HCT116 (cell line): Measurements from ENCODE around the gene ZNF335. TPM values are rescaled to one million over a fixed set of nuclear protein-coding genes. Genes with fewer than 3 reads are reported as not detected.

ENCODE experiments used
- ATAC-seq: fragments of 200-7000 bp; cut with Tn5 transposase; 2 replicates; pipeline ENCODE4 v1.9.1; 2020; ENCODE audit warnings: mild to moderate bottlenecking, moderate library complexity
- BruUV-seq: library from RNA; stranded (reverse); fragments of 400-500 nt; replicated peaks from 2 replicates; lab custom pipeline; 2021; lab: Mats Ljungman, UMichigan
- CTCF ChIA-PET: fragments of 300-600 bp; sonication (Branson Sonifier 250); formaldehyde crosslinking; loops from one replicate; lab custom pipeline; 2021; ENCODE audit warnings: antibody characterized with exemption; lab: Charles Lee
- POLR2A ChIA-PET: fragments of 300-600, 350-600 bp; sonication (Branson Sonifier 250); formaldehyde crosslinking; loops from one replicate; lab custom pipeline; 2021; ENCODE audit warnings: antibody characterized with exemption; lab: Charles Lee
- RAD21 ChIA-PET, 2 experiments: fragments of 300-600 bp; sonication (Branson Sonifier 250); formaldehyde crosslinking; loops; one replicate each; lab custom pipeline; 2023; ENCODE audit warnings: low total read pairs in 2 of 2; ENCODE audit not compliant: uncharacterized antibody in 2 of 2, unreplicated experiment in 2 of 2, low non-redundant PET in 1 of 2; lab: Charles Lee
- DNase-seq: peaks from one replicate; pipeline ENCODE4 v3.0.0-alpha.2; 2010; ENCODE audit warnings: low read depth, low spot score
- H2AFZ ChIP-seq: fragments of 200-600 bp; shearing (Covaris generic), sonication (generic); 2 replicates; pipeline ENCODE4 v1.6.1; 2017; ENCODE audit warnings: low read depth, mixed run types, mixed read lengths, antibody characterized with exemption, low read length; ENCODE audit not compliant: poor library complexity, severe bottlenecking
- H3K27ac ChIP-seq: 2 replicates; pipeline ENCODE4 v1.5.1; 2012; ENCODE audit warnings: low read depth, low read length
- H3K27me3 ChIP-seq: fragments of 200-600 bp; sonication (generic); 2 replicates; pipeline ENCODE4 v1.6.1; 2016; ENCODE audit warnings: mixed run types, low read length, mixed read lengths; ENCODE audit not compliant: insufficient read depth
- H3K36me3 ChIP-seq, 2 experiments: fragments of 200-500 bp in 1 of 2; fragments of 200-600 bp in 1 of 2; sonication (Bioruptor generic) in 1 of 2; sonication (generic) in 1 of 2; 2 replicates each; pipeline versions ENCODE4 v1.5.1 to v1.6.1; 2014 to 2016; ENCODE audit warnings: low read length in 2 of 2, inconsistent platforms in 1 of 2, mixed read lengths in 1 of 2, mixed run types in 1 of 2; ENCODE audit not compliant: insufficient read depth in 2 of 2, control insufficient read depth in 1 of 2
- H3K4me1 ChIP-seq, 2 experiments: fragments of 200-600 bp in 1 of 2; sonication (generic) in 1 of 2; 2 replicates each; pipeline versions ENCODE4 v1.5.1 to v1.6.1; 2012 to 2017; ENCODE audit warnings: low read length in 2 of 2, inconsistent platforms in 1 of 2, mild to moderate bottlenecking in 1 of 2, mixed read lengths in 1 of 2, mixed run types in 1 of 2, moderate library complexity in 1 of 2; ENCODE audit not compliant: insufficient read depth in 2 of 2, control insufficient read depth in 1 of 2
- H3K4me2 ChIP-seq: fragments of 200-600 bp; sonication (generic); 2 replicates; pipeline ENCODE4 v1.6.1; 2017; ENCODE audit warnings: mixed run types, low read length, mixed read lengths
- H3K4me3 ChIP-seq, 2 experiments: fragments of 200-600 bp in 1 of 2; sonication (generic) in 1 of 2; replicated peaks in 1 of 2; 2 replicates each; pipeline ENCODE4 v1.5.1; 2011 to 2016; ENCODE audit warnings: low read length in 2 of 2, control low read depth in 1 of 2, low read depth in 1 of 2, mild to moderate bottlenecking in 1 of 2, mixed read lengths in 1 of 2, mixed run types in 1 of 2
- H3K79me2 ChIP-seq: fragments of 200-600 bp; sonication (generic); 2 replicates; pipeline ENCODE4 v1.6.1; 2017; ENCODE audit warnings: mild to moderate bottlenecking, mixed run types, low read length, moderate library complexity, mixed read lengths; ENCODE audit not compliant: insufficient read depth
- H3K9ac ChIP-seq: fragments of 200-600 bp; sonication (generic); 2 replicates; pipeline ENCODE4 v1.6.1; 2016; ENCODE audit warnings: low read length, mixed read lengths
- H3K9me2 ChIP-seq: fragments of 200-600 bp; sonication (generic), shearing (Covaris generic); 2 replicates; pipeline ENCODE4 v1.6.1; 2017; ENCODE audit warnings: mixed run types, mild to moderate bottlenecking, moderate library complexity; ENCODE audit not compliant: insufficient read depth
- H3K9me3 ChIP-seq, 2 experiments: fragments of 200-500 bp in 1 of 2; fragments of 200-600 bp in 1 of 2; sonication (Bioruptor generic) in 1 of 2; sonication (generic) in 1 of 2; 2 replicates each; pipeline ENCODE4 v1.6.1; 2014 to 2017; ENCODE audit warnings: low read length in 2 of 2, mixed read lengths in 2 of 2, inconsistent platforms in 1 of 2, low read depth in 1 of 2, mild to moderate bottlenecking in 1 of 2, mixed run types in 1 of 2, moderate library complexity in 1 of 2; ENCODE audit not compliant: control insufficient read depth in 1 of 2, insufficient read depth in 1 of 2
- H4K20me1 ChIP-seq: fragments of 200-600 bp; sonication (generic), shearing (Covaris generic); 2 replicates; pipeline ENCODE4 v1.6.1; 2017; ENCODE audit warnings: mixed run types, mild to moderate bottlenecking, moderate library complexity; ENCODE audit not compliant: insufficient read depth
- CEBPB ChIP-seq: IDR thresholded peaks from 2 replicates; pipeline ENCODE4 v1.6.1; 2012; ENCODE audit warnings: low read depth
- EGR1 ChIP-seq: IDR thresholded peaks from 2 replicates; pipeline ENCODE4 v1.6.1; 2012; ENCODE audit warnings: low read depth
- EZH2 ChIP-seq: fragments of 200-600 bp; sonication (generic); IDR thresholded peaks from 2 replicates; pipeline ENCODE4 v1.6.1; 2017; ENCODE audit warnings: antibody characterized with exemption, mixed run types
- MAX ChIP-seq: IDR thresholded peaks from 2 replicates; pipeline ENCODE4 v1.6.1; 2012
- POLR2A ChIP-seq: IDR thresholded peaks from 2 replicates; pipeline ENCODE4 v1.7.0; 2011; ENCODE audit warnings: borderline replicate concordance; ENCODE audit not compliant: insufficient read depth, insufficient read length; ENCODE audit errors: extremely low read depth
- RAD21 ChIP-seq: IDR thresholded peaks from 2 replicates; pipeline ENCODE4 v1.6.1; 2012; ENCODE audit warnings: low read depth, mild to moderate bottlenecking
- SIN3A ChIP-seq: IDR thresholded peaks from 2 replicates; pipeline ENCODE4 v1.6.1; 2012; ENCODE audit warnings: low read depth
- SP1 ChIP-seq: IDR thresholded peaks from 2 replicates; pipeline ENCODE4 v1.6.1; 2012; ENCODE audit warnings: low read depth
- SRF ChIP-seq: IDR thresholded peaks from 2 replicates; pipeline ENCODE4 v1.6.1; 2012; ENCODE audit warnings: low read depth
- TCF7L2 ChIP-seq: IDR thresholded peaks from 2 replicates; pipeline ENCODE4 v1.7.0; 2011; ENCODE audit warnings: borderline replicate concordance, inconsistent platforms; ENCODE audit not compliant: insufficient read depth, insufficient read length; ENCODE audit errors: extremely low read depth
- ZBTB33 ChIP-seq: IDR thresholded peaks from 2 replicates; pipeline ENCODE4 v1.6.1; 2011; ENCODE audit warnings: mild to moderate bottlenecking, low read length, moderate library complexity; ENCODE audit not compliant: insufficient replicate concordance; ENCODE audit errors: extremely low read depth
- ZNF274 ChIP-seq: fragments of 200-500 bp; sonication (Bioruptor generic); IDR thresholded peaks from 2 replicates; pipeline ENCODE4 v1.6.1; 2014; ENCODE audit warnings: mild to moderate bottlenecking, low read depth, low read length, inconsistent platforms
- intact Hi-C: fragments of 100-400 bp; cut with micrococcal nuclease; formaldehyde crosslinking; loops from 2 replicates; pipeline ENCODE4 v1.10.0; 2022
- total RNA-seq: library from RNA; stranded (reverse); gene quantifications from one replicate; pipeline ENCODE4 v1.2.1, GENCODE V29; 2021; ENCODE audit not compliant: unreplicated experiment

The ZNF335 gene
- total RNA-seq, 1 experiment from 2014 or later: 20.8 TPM

- no peak for DNase-seq
- no peak overlapping the region for H3K4me2 ChIP-seq
- no peak overlapping the region for H3K27ac ChIP-seq
- no TSS peak for BruUV-seq
- H3K36me3 ChIP-seq: no peaks in the 10 kb centered on the region
- no peak overlapping the region for H3K9ac ChIP-seq
- H3K4me1 ChIP-seq: peaks cover 6 to 22% of the 10 kb centered on the region in 2 experiments; a peak in 3 of 4 replicates
- H3K27me3 ChIP-seq: peaks cover 5% of the 10 kb centered on the region; the same call in 1 of the 2 replicates
- no peaks in the 10 kb centered on the region for H4K20me1 ChIP-seq
- H3K4me3 ChIP-seq: no peak overlapping the region
- intact Hi-C loops: no loop called here
- ChIA-PET CTCF (interaction anchor here (1.3 to 2.4 kb wide), 2 partner anchors 12 to 41 kb away, joined by 6 to 9 read pairs; no protein-coding TSS in a partner anchor), POLR2A (no interaction called here)
- no peak overlapping the region for H2AFZ ChIP-seq
- H3K9me3 ChIP-seq: no peaks in the 10 kb centered on the region
- no peaks in the 10 kb centered on the region for H3K79me2 ChIP-seq
- H3K9me2 ChIP-seq: no peaks in the 10 kb centered on the region
- TF ChIP-seq TCF7L2 (no peak), ZNF274 (no peak), ZBTB33 (no peak), SP1 (no peak), CEBPB (no peak), SIN3A (no peak), SRF (no peak), EZH2 (no peak), RAD21 (no peak), MAX (no peak), POLR2A (no peak), EGR1 (no peak)
- TF ChIP-seq, all 23 proteins: peak for 0
- RAD21 ChIA-PET: no interaction called here
- ATAC-seq: no peak
Observed at GRCh38 chr20:46010491-46011391, 38.7 kb upstream of the ZNF335 start.
